Spleen (tissue), 7 donors: ENCODE results near the gene ITIH2.

Experiments used
- POLR2A ChIP-seq, 3 donors: fragments of 450-650 bp; IDR thresholded peaks; one replicate each; pipeline ENCODE4 v1.5.1; 2017; ENCODE audit warnings: antibody characterized with exemption in 3 of 3, mild to moderate bottlenecking in 1 of 3
- POLR2AphosphoS5 ChIP-seq, 3 donors: sonication (generic); formaldehyde crosslinking; IDR thresholded peaks; one replicate each; pipeline ENCODE4 v1.5.1; 2017; ENCODE audit warnings: antibody characterized with exemption in 3 of 3
- TF ChIP-seq, protein P1 (sequence below), 11 experiments: fragments of 200-600 bp in 7 of 11; fragments of 450-650 bp in 4 of 11; sonication (generic) in 4 of 11; IDR thresholded peaks in 8 of 11; conservative IDR thresholded peaks in 3 of 11; 1 replicate in 7 of 11; 2 replicates in 4 of 11; pipeline versions ENCODE4 v1.4.0 to v1.8.0; 2016 to 2021; ENCODE audit warnings: antibody characterized with exemption in 11 of 11, inconsistent platforms in 4 of 11, mild to moderate bottlenecking in 1 of 11
- donor health status: DM: no; HTN: no; CAD: no; lungs with moderate emphysema.
- donor health status: DM: no; HTN: no; CAD: no.
- donor health status: DM: no; HTN: no; CAD: no.

DNA sequence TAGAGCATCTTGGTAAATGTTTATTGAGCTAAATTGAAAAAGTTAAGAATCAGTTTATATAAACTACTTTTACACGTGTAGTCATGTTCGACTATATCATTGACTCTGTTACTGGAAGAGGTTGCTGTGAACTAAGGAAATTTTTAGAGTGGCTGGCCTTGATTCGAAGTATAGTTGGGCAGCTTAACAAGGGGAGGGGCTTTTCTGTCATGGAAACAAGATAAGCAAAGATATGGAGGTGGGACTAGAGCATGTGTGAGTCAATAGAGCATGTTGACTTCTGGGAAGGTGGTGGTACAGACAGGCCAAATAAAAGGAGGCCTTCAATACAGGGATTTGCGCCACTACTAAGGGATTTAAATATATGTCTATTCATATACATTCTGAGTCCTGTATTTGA is 92.5 kb downstream of the ITIH2 start:
- TF ChIP-seq, protein P1, sequence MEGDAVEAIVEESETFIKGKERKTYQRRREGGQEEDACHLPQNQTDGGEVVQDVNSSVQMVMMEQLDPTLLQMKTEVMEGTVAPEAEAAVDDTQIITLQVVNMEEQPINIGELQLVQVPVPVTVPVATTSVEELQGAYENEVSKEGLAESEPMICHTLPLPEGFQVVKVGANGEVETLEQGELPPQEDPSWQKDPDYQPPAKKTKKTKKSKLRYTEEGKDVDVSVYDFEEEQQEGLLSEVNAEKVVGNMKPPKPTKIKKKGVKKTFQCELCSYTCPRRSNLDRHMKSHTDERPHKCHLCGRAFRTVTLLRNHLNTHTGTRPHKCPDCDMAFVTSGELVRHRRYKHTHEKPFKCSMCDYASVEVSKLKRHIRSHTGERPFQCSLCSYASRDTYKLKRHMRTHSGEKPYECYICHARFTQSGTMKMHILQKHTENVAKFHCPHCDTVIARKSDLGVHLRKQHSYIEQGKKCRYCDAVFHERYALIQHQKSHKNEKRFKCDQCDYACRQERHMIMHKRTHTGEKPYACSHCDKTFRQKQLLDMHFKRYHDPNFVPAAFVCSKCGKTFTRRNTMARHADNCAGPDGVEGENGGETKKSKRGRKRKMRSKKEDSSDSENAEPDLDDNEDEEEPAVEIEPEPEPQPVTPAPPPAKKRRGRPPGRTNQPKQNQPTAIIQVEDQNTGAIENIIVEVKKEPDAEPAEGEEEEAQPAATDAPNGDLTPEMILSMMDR (IDR thresholded peaks at IDR 0.05 in 8 of 11, conservative IDR thresholded peaks at IDR 0.05 in 3 of 11) = no peak
- TF ChIP-seq POLR2A (IDR thresholded peaks at IDR 0.05) = no peak
- TF ChIP-seq POLR2AphosphoS5 (IDR thresholded peaks at IDR 0.05) = no peak
